Measurements from ENCODE around the gene ELK3. TPM values are rescaled to one million over a fixed set of nuclear protein-coding genes. Genes with fewer than 3 reads are reported as not detected.

The ELK3 gene
- total and polyA plus RNA-seq, 2 donors, result 14.6 to 17.8 TPM

DNA sequence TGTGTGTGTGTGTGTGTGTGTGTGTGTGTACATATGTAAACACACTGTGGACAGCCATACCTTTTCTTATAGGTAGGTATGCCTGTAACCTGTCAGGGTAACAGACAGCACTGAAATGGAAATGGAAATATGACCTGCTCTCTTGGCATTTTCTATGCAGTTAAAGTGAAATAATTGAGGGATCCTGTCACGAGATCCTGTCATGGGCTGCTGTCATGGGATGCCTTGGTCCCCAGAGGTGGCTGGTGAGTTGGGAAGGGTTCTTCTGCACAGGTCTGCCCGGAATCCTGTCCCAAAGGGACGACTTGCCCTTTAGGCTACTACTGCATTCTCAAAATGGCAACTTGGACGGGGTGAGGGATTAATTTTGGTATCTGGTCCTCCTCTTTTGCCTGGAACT is 47.3 kb downstream of the ELK3 start:
- no peaks in the 10 kb centered on the region for H3K27me3 ChIP-seq (ENCODE audit: control insufficient read depth in 2 of 2, insufficient read depth in 1 of 2, low read length in 1 of 2)
- DNase-seq (ENCODE audit: low read depth in 6 of 9, low spot score in 9 of 9), result no peak
- no peak overlapping the region for H3K4me3 ChIP-seq (ENCODE audit: low read length in 2 of 2)
- peaks cover 0 to 21% of the 10 kb centered on the region in 2 donors for H3K4me1 ChIP-seq (ENCODE audit: control insufficient read depth in 2 of 2, insufficient read depth in 2 of 2, low read length in 2 of 2)
- H3K27ac ChIP-seq (ENCODE audit: low read depth in 1 of 2, low read length in 1 of 2), result no peak overlapping the region
- H3K9me3 ChIP-seq (ENCODE audit: control insufficient read depth in 2 of 2, insufficient read depth in 1 of 2, low read length in 1 of 2), result peaks cover 0 to 1% of the 10 kb centered on the region in 2 donors
- 95% methylated on average over 4 of the region's 4 CpGs for WGBS
- peaks cover 4 to 12% of the 10 kb centered on the region in 2 donors for H3K36me3 ChIP-seq (ENCODE audit: control insufficient read depth in 2 of 2, insufficient read depth in 2 of 2, low read length in 1 of 2)

DNA sequence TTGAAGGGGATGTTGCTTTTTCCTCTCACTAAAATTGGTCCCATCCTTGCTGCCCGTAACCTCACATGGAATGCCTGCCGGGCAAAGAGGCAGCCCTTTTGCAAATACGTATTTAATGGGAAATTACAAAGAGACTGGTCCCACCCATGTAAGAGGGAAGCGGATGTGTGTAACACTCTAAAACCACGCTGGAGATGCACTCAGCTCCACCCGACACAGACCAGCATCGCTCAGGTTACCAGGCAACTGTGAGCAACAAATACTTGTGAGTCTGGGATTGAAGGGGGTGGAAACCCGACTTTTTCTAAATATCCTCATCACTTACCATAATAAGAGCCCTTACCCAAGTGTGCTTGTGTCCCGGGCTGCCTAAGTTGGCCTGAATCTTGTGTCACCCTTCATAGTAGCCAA is 47.7 kb downstream of the ELK3 start:
- WGBS, result 85% methylated on average over 9 of the region's 9 CpGs
- Histone ChIP-seq H3K9me3 (ENCODE audit: control insufficient read depth in 2 of 2, insufficient read depth in 1 of 2, low read length in 1 of 2) (no peaks in the 10 kb centered on the region), H3K4me1 (ENCODE audit: control insufficient read depth in 2 of 2, insufficient read depth in 2 of 2, low read length in 2 of 2) (peaks cover 0 to 16% of the 10 kb centered on the region in 2 donors), H3K27ac (ENCODE audit: low read depth in 1 of 2, low read length in 1 of 2) (no peak overlapping the region), H3K4me3 (ENCODE audit: low read length in 2 of 2) (no peak overlapping the region), H3K27me3 (ENCODE audit: control insufficient read depth in 2 of 2, insufficient read depth in 1 of 2, low read length in 1 of 2) (no peaks in the 10 kb centered on the region), H3K36me3 (ENCODE audit: control insufficient read depth in 2 of 2, insufficient read depth in 2 of 2, low read length in 1 of 2) (peaks cover 5 to 16% of the 10 kb centered on the region in 2 donors)
- peak in 1 of 9 donors; percentile 47 for DNase-seq (ENCODE audit: low read depth in 6 of 9, low spot score in 9 of 9)

DNA sequence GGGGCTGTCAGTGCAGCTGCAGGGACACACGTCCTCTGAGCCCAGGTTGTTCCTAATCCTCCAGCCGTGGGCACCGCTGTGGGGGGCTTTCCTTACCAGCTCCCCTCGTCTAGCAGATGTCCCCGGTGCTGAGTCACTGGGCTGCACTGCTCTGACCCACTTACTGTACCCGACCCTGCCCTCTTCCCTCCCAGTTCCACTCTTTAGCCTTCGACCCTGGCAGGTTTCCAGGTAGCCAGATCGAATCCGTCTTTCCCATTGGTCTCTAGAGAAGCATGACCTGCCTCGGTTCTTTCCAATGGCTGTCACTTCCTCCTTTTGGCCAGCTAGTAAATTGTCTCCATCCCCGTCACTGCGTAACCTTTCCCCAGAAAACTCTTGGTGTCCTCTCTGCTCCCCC is 48.4 kb downstream of the ELK3 start:
- Histone ChIP-seq H3K36me3 (ENCODE audit: control insufficient read depth in 2 of 2, insufficient read depth in 2 of 2, low read length in 1 of 2) (peaks cover 13 to 22% of the 10 kb centered on the region in 2 donors), H3K4me1 (ENCODE audit: control insufficient read depth in 2 of 2, insufficient read depth in 2 of 2, low read length in 2 of 2) (peaks cover 0 to 9% of the 10 kb centered on the region in 2 donors), H3K9me3 (ENCODE audit: control insufficient read depth in 2 of 2, insufficient read depth in 1 of 2, low read length in 1 of 2) (no peaks in the 10 kb centered on the region), H3K27ac (ENCODE audit: low read depth in 1 of 2, low read length in 1 of 2) (no peak overlapping the region), H3K4me3 (ENCODE audit: low read length in 2 of 2) (no peak overlapping the region), H3K27me3 (ENCODE audit: control insufficient read depth in 2 of 2, insufficient read depth in 1 of 2, low read length in 1 of 2) (no peaks in the 10 kb centered on the region)
- no peak for DNase-seq (ENCODE audit: low read depth in 6 of 9, low spot score in 9 of 9)
- WGBS, result 93% methylated on average over 12 of the region's 12 CpGs

- no peaks in the 10 kb centered on the region for H3K27me3 ChIP-seq (ENCODE audit: control insufficient read depth in 2 of 2, insufficient read depth in 1 of 2, low read length in 1 of 2)
- WGBS, result 93% methylated on average over 13 of the region's 13 CpGs
- H3K27ac ChIP-seq (ENCODE audit: low read depth in 1 of 2, low read length in 1 of 2), result no peak overlapping the region
- no peak overlapping the region for H3K4me3 ChIP-seq (ENCODE audit: low read length in 2 of 2)
- peaks cover 28 to 40% of the 10 kb centered on the region in 2 donors for H3K36me3 ChIP-seq (ENCODE audit: control insufficient read depth in 2 of 2, insufficient read depth in 2 of 2, low read length in 1 of 2)
- H3K4me1 ChIP-seq (ENCODE audit: control insufficient read depth in 2 of 2, insufficient read depth in 2 of 2, low read length in 2 of 2), result no peaks in the 10 kb centered on the region
- H3K9me3 ChIP-seq (ENCODE audit: control insufficient read depth in 2 of 2, insufficient read depth in 1 of 2, low read length in 1 of 2), result no peaks in the 10 kb centered on the region
- no peak for DNase-seq (ENCODE audit: low read depth in 6 of 9, low spot score in 9 of 9)
These were observed 50.7 kb downstream of the ELK3 start for GRCh38 chr12:96244826-96245225.

DNA sequence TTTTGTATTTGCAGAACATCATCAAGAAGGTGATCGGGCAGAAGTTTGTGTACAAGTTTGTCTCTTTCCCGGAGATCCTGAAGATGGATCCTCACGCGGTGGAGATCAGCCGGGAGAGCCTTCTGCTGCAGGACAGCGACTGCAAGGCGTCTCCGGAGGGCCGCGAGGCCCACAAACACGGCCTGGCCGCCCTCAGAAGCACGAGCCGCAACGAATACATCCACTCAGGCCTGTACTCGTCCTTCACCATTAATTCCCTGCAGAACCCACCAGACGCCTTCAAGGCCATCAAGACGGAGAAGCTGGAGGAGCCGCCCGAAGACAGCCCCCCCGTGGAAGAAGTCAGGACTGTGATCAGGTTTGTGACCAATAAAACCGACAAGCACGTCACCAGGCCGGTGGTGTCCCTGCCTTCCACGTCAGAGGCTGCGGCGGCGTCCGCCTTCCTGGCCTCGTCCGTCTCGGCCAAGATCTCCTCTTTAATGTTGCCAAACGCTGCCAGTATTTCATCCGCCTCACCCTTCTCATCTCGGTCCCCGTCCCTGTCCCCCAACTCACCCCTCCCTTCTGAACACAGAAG is 52.8 kb downstream of the ELK3 start:
- no peaks in the 10 kb centered on the region for H3K9me3 ChIP-seq (ENCODE audit: control insufficient read depth in 2 of 2, insufficient read depth in 1 of 2, low read length in 1 of 2)
- H3K4me3 ChIP-seq (ENCODE audit: low read length in 2 of 2), result no peak overlapping the region
- no peaks in the 10 kb centered on the region for H3K4me1 ChIP-seq (ENCODE audit: control insufficient read depth in 2 of 2, insufficient read depth in 2 of 2, low read length in 2 of 2)
- no peak for DNase-seq (ENCODE audit: low read depth in 6 of 9, low spot score in 9 of 9)
- no peaks in the 10 kb centered on the region for H3K27me3 ChIP-seq (ENCODE audit: control insufficient read depth in 2 of 2, insufficient read depth in 1 of 2, low read length in 1 of 2)
- H3K36me3 ChIP-seq (ENCODE audit: control insufficient read depth in 2 of 2, insufficient read depth in 2 of 2, low read length in 1 of 2), result peaks cover 30 to 49% of the 10 kb centered on the region in 2 donors
- H3K27ac ChIP-seq (ENCODE audit: low read depth in 1 of 2, low read length in 1 of 2), result no peak overlapping the region
- 98% methylated on average over 36 of the region's 36 CpGs for WGBS

- Histone ChIP-seq H3K27me3 (ENCODE audit: control insufficient read depth in 2 of 2, insufficient read depth in 1 of 2, low read length in 1 of 2) (no peaks in the 10 kb centered on the region), H3K36me3 (ENCODE audit: control insufficient read depth in 2 of 2, insufficient read depth in 2 of 2, low read length in 1 of 2) (peaks cover 30 to 52% of the 10 kb centered on the region in 2 donors), H3K4me3 (ENCODE audit: low read length in 2 of 2) (no peak overlapping the region), H3K9me3 (ENCODE audit: control insufficient read depth in 2 of 2, insufficient read depth in 1 of 2, low read length in 1 of 2) (no peaks in the 10 kb centered on the region), H3K27ac (ENCODE audit: low read depth in 1 of 2, low read length in 1 of 2) (no peak overlapping the region), H3K4me1 (ENCODE audit: control insufficient read depth in 2 of 2, insufficient read depth in 2 of 2, low read length in 2 of 2) (no peaks in the 10 kb centered on the region)
- no peak for DNase-seq (ENCODE audit: low read depth in 6 of 9, low spot score in 9 of 9)
- WGBS, result 94% methylated on average over 13 of the region's 13 CpGs
These were observed 53.4 kb downstream of the ELK3 start for GRCh38 chr12:96247563-96247962.

DNA sequence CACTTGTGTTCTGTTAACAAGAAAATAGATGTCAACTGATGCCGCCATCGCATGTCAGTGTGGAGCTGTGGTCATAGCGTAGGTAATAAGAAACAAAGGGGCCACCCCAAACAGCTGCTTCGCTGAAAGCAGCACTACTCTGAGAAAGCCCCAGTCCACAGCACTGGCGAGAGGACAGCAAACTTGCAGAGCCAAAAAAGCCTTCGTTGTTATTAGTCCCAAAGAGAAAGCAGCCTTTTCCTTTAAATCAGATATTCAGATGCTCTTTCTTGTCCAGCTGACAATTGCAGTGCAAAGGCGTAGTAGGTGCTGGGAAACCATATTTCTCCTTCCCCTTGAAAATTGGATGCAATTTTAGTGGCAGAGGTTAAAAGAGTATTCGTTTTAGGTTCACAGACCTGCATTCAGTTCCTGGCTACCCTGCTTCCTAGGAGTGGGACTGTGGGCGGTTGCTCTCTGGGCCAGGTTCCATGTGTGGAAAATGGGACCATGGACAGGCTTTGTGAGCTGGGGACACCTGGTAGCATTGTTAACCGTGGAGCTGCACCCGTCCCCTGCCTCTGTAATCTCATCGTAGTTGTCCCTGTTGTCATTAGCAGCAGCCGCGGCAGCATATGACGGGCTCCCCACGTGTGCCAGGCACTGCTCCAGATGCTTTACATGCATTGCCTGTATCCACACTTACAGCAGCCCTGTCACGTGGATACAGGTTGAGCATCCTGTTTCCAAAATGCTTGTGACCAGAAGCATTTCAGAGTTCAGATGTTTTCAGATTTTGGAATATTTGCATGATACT is 54.2 kb downstream of the ELK3 start:
- 96% methylated on average over 17 of the region's 17 CpGs for WGBS
- no peaks in the 10 kb centered on the region for H3K4me1 ChIP-seq (ENCODE audit: control insufficient read depth in 2 of 2, insufficient read depth in 2 of 2, low read length in 2 of 2)
- H3K9me3 ChIP-seq (ENCODE audit: control insufficient read depth in 2 of 2, insufficient read depth in 1 of 2, low read length in 1 of 2), result no peaks in the 10 kb centered on the region
- H3K4me3 ChIP-seq (ENCODE audit: low read length in 2 of 2), result no peak overlapping the region
- no peak for DNase-seq (ENCODE audit: low read depth in 6 of 9, low spot score in 9 of 9)
- H3K36me3 ChIP-seq (ENCODE audit: control insufficient read depth in 2 of 2, insufficient read depth in 2 of 2, low read length in 1 of 2), result peaks cover 30 to 56% of the 10 kb centered on the region in 2 donors
- no peaks in the 10 kb centered on the region for H3K27me3 ChIP-seq (ENCODE audit: control insufficient read depth in 2 of 2, insufficient read depth in 1 of 2, low read length in 1 of 2)
- H3K27ac ChIP-seq (ENCODE audit: low read depth in 1 of 2, low read length in 1 of 2), result no peak overlapping the region

GRCh38 chr12:96249196-96250118 is 55.3 kb downstream of the ELK3 start:
- WGBS, result 94% methylated on average over 16 of the region's 16 CpGs
- no peak for DNase-seq (ENCODE audit: low read depth in 6 of 9, low spot score in 9 of 9)
- no peaks in the 10 kb centered on the region for H3K9me3 ChIP-seq (ENCODE audit: control insufficient read depth in 2 of 2, insufficient read depth in 1 of 2, low read length in 1 of 2)

More at GRCh38 chr12:96249196-96250118, 55.3 kb downstream of the ELK3 start:
- H3K27me3 ChIP-seq (ENCODE audit: control insufficient read depth in 2 of 2, insufficient read depth in 1 of 2, low read length in 1 of 2), result no peaks in the 10 kb centered on the region
- H3K27ac ChIP-seq (ENCODE audit: low read depth in 1 of 2, low read length in 1 of 2), result no peak overlapping the region
- H3K4me1 ChIP-seq (ENCODE audit: control insufficient read depth in 2 of 2, insufficient read depth in 2 of 2, low read length in 2 of 2), result no peaks in the 10 kb centered on the region
- no peak overlapping the region for H3K4me3 ChIP-seq (ENCODE audit: low read length in 2 of 2)
- H3K36me3 ChIP-seq (ENCODE audit: control insufficient read depth in 2 of 2, insufficient read depth in 2 of 2, low read length in 1 of 2), result peaks cover 30 to 62% of the 10 kb centered on the region in 2 donors
